HUDEP-2 (cell line): Measurements from ENCODE around the gene KLF14.
"Not testable (repeated sequence)": the region's sequence is repeated elsewhere in the genome, so short reads cannot be mapped to it uniquely, and the experiment has no call there.

Experiments
- DNase-seq, 76 experiments: peaks; one replicate each; lab custom pipeline; 2025; ENCODE audit not compliant: unreplicated experiment in 76 of 76; lab: John Stamatoyannopoulos, UW

Gene KLF14

GRCh38 chr7:130721486-130722277, 12.3 kb downstream of the KLF14 start:
- peak in 35 of 76 experiments; percentile 1 to 61 (median 19) for DNase-seq

- DNase-seq: peak in 1 of 76 experiments; percentile 7
Measured at GRCh38 chr7:130719541-130719940, 14.5 kb downstream of the KLF14 start.

GRCh38 chr7:130712416-130712815, 21.6 kb downstream of the KLF14 start:
- no peak for DNase-seq

- DNase-seq: no peak
Measured at GRCh38 chr7:130708766-130709165, 25.2 kb downstream of the KLF14 start.

GRCh38 chr7:130708001-130708400, 26.0 kb downstream of the KLF14 start:
- no peak for DNase-seq

GRCh38 chr7:130703851-130704250, 30.2 kb downstream of the KLF14 start:
- no peak for DNase-seq

GRCh38 chr7:130701650-130702049, 32.4 kb downstream of the KLF14 start:
- no peak for DNase-seq

GRCh38 chr7:130700760-130701159, 33.2 kb downstream of the KLF14 start:
- no peak for DNase-seq

- no peak for DNase-seq
Measured at GRCh38 chr7:130699686-130700085, 34.3 kb downstream of the KLF14 start.

GRCh38 chr7:130697820-130698219, 36.2 kb downstream of the KLF14 start:
- DNase-seq: no peak

GRCh38 chr7:130695840-130696239, 38.2 kb downstream of the KLF14 start:
- DNase-seq: peak in 12 of 76 experiments; percentile 2 to 32 (median 5)

- not testable (repeated sequence) for DNase-seq
Measured at GRCh38 chr7:130692396-130692795, 41.6 kb downstream of the KLF14 start.

- DNase-seq: no peak
Measured at GRCh38 chr7:130689683-130690082, 44.3 kb downstream of the KLF14 start.

- no peak for DNase-seq
Measured at GRCh38 chr7:130683026-130683425, 51.0 kb downstream of the KLF14 start.
